ENCODE measurements around the gene RNU6-8.

- no peak for TF ChIP-seq RAD21 (IDR thresholded peaks at IDR 0.05; ENCODE audit: low read depth)
- no peak for TF ChIP-seq EP300 (IDR thresholded peaks at IDR 0.05; ENCODE audit: borderline replicate concordance)
- no peak for TF ChIP-seq EGR1 (IDR thresholded peaks at IDR 0.05)
- no peak for TF ChIP-seq CEBPB (IDR thresholded peaks at IDR 0.05)
- TF ChIP-seq TAF1 (IDR thresholded peaks at IDR 0.05; ENCODE audit: low read depth): no peak
- no peak for TF ChIP-seq CREB1 (IDR thresholded peaks at IDR 0.05; ENCODE audit: low read depth)
- no peak for TF ChIP-seq FOXM1 (IDR thresholded peaks at IDR 0.05; ENCODE audit: borderline replicate concordance, low read depth)
- TF ChIP-seq REST (IDR thresholded peaks at IDR 0.05; ENCODE audit: low read depth): no peak
These were observed 5.2 kb downstream of the RNU6-8 start for GRCh38 chr14:32197919-32198318.
